ENCODE measurements around the gene PTEN.
A peak's percentile ranks its signal among the peaks of the same experiment; 100 is the strongest.
"Not testable (repeated sequence)": the region's sequence is repeated elsewhere in the genome, so short reads cannot be mapped to it uniquely, and the experiment has no call there.

Gene PTEN

DNA sequence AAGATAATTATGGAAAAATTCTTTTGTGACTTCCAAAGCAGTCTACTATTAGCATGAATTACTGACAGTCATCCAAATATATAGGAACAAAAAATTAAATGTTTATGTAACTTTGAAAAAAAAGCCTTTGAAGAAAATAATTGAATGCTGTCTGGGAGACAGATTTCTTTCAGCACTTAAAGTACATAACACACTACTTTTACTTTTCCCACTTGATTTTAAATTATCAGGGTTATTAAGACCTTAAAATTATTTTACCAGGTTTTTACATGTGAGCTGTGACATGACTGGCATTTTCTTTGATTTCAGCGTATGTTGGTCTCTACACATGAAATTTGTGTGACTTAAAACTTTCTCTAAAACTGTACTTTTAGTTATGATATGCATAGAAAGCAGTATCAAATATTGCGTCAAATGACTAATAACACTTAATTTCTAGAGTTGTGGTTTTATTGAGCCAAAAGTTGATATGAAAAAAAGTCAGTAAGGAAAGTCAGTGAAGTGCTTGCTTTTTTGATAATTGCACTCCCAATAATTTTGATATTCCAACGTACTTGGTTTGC, 3.1 kb downstream of the PTEN start:
- H3K4me1 ChIP-seq (ENCODE audit: insufficient read depth, low read length, severe bottlenecking), result peaks cover 35% of the 10 kb centered on the region
- H3K36me3 ChIP-seq (ENCODE audit: insufficient read depth, low read length), result peaks cover 59% of the 10 kb centered on the region
- no peaks in the 10 kb centered on the region for H3K9me3 ChIP-seq (ENCODE audit: low read length)
- no peak overlapping the region for H3K27ac ChIP-seq (ENCODE audit: low read depth, low read length, poor library complexity, severe bottlenecking)
- H3K9ac ChIP-seq (ENCODE audit: low read length), result peak overlapping the region; percentile 100
- peak overlapping the region; percentile 82 for H3K4me2 ChIP-seq (ENCODE audit: low read length)
- TF ChIP-seq EZH2 (IDR thresholded peaks at IDR 0.05; ENCODE audit: borderline replicate concordance, low read length), result no peak
- TF ChIP-seq, protein P1, sequence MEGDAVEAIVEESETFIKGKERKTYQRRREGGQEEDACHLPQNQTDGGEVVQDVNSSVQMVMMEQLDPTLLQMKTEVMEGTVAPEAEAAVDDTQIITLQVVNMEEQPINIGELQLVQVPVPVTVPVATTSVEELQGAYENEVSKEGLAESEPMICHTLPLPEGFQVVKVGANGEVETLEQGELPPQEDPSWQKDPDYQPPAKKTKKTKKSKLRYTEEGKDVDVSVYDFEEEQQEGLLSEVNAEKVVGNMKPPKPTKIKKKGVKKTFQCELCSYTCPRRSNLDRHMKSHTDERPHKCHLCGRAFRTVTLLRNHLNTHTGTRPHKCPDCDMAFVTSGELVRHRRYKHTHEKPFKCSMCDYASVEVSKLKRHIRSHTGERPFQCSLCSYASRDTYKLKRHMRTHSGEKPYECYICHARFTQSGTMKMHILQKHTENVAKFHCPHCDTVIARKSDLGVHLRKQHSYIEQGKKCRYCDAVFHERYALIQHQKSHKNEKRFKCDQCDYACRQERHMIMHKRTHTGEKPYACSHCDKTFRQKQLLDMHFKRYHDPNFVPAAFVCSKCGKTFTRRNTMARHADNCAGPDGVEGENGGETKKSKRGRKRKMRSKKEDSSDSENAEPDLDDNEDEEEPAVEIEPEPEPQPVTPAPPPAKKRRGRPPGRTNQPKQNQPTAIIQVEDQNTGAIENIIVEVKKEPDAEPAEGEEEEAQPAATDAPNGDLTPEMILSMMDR (IDR thresholded peaks at IDR 0.05; ENCODE audit: low read length), result no peak
- no peaks in the 10 kb centered on the region for H3F3A ChIP-seq (ENCODE audit: insufficient read depth, low read length)
- H3K4me3 ChIP-seq (ENCODE audit: low read depth, low read length, poor library complexity, severe bottlenecking), result peak overlapping the region; percentile 99
- no peaks in the 10 kb centered on the region for H4K20me1 ChIP-seq (ENCODE audit: insufficient read depth, low read length)
- peaks cover 78% of the 10 kb centered on the region for H3K79me2 ChIP-seq (ENCODE audit: insufficient read depth, low read length)
- no peaks in the 10 kb centered on the region for H3K9me2 ChIP-seq (ENCODE audit: low read depth, low read length)
- no peaks in the 10 kb centered on the region for H3K27me3 ChIP-seq (ENCODE audit: insufficient read depth, low read length)
- no peak overlapping the region for H2AFZ ChIP-seq (ENCODE audit: low read length)

- H3K4me3 ChIP-seq (ENCODE audit: low read depth, low read length, poor library complexity, severe bottlenecking), result peak overlapping the region; percentile 99
- no peaks in the 10 kb centered on the region for H3K27me3 ChIP-seq (ENCODE audit: insufficient read depth, low read length)
- peak overlapping the region; percentile 100 for H3K9ac ChIP-seq (ENCODE audit: low read length)
Measured at GRCh38 chr10:87867453-87867852, 4.0 kb downstream of the PTEN start.

DNA sequence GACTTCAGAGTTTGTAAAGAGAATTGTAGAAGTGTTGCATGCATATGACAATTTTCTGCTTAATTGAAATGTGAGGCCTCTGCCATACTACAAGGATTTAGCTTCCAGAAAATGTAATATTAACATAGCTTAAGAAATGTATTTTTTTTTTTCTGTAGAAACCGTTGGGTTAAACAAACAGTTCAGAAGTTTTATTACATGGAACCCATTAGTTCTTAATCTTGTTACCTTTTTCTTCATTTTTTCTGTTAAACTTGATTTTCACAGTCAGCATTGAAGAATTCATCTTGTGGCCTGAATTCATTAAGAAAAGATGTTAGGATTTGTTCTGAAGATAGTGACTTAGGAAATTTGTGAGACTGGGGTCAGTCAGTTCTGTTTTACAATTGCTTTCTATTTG, 4.9 kb downstream of the PTEN start:
- peak overlapping the region; percentile 100 for H3K9ac ChIP-seq (ENCODE audit: low read length)
- no peaks in the 10 kb centered on the region for H3K27me3 ChIP-seq (ENCODE audit: insufficient read depth, low read length)
- H3K27ac ChIP-seq (ENCODE audit: low read depth, low read length, poor library complexity, severe bottlenecking), result peak overlapping the region; percentile 24
- no peaks in the 10 kb centered on the region for H4K20me1 ChIP-seq (ENCODE audit: insufficient read depth, low read length)
- TF ChIP-seq, protein P1 (IDR thresholded peaks at IDR 0.05; ENCODE audit: low read length), result no peak
- no peak for TF ChIP-seq EZH2 (IDR thresholded peaks at IDR 0.05; ENCODE audit: borderline replicate concordance, low read length)
- H3K4me1 ChIP-seq (ENCODE audit: insufficient read depth, low read length, severe bottlenecking), result peaks cover 32% of the 10 kb centered on the region
- peak overlapping the region; percentile 99 for H3K4me3 ChIP-seq (ENCODE audit: low read depth, low read length, poor library complexity, severe bottlenecking)
- peaks cover 73% of the 10 kb centered on the region for H3K36me3 ChIP-seq (ENCODE audit: insufficient read depth, low read length)
- no peaks in the 10 kb centered on the region for H3F3A ChIP-seq (ENCODE audit: insufficient read depth, low read length)
- peak overlapping the region; percentile 82 for H3K4me2 ChIP-seq (ENCODE audit: low read length)
- peaks cover 91% of the 10 kb centered on the region for H3K79me2 ChIP-seq (ENCODE audit: insufficient read depth, low read length)
- H3K9me2 ChIP-seq (ENCODE audit: low read depth, low read length), result no peaks in the 10 kb centered on the region
- H3K9me3 ChIP-seq (ENCODE audit: low read length), result no peaks in the 10 kb centered on the region
- no peak overlapping the region for H2AFZ ChIP-seq (ENCODE audit: low read length)

More at GRCh38 chr10:87867453-87867852, 4.0 kb downstream of the PTEN start:
- Histone ChIP-seq H3K4me1 (ENCODE audit: insufficient read depth, low read length, severe bottlenecking) (peaks cover 31% of the 10 kb centered on the region), H3K36me3 (ENCODE audit: insufficient read depth, low read length) (peaks cover 65% of the 10 kb centered on the region), H3K4me2 (ENCODE audit: low read length) (peak overlapping the region; percentile 82), H3F3A (ENCODE audit: insufficient read depth, low read length) (no peaks in the 10 kb centered on the region), H4K20me1 (ENCODE audit: insufficient read depth, low read length) (no peaks in the 10 kb centered on the region), H2AFZ (ENCODE audit: low read length) (no peak overlapping the region), H3K79me2 (ENCODE audit: insufficient read depth, low read length) (peaks cover 87% of the 10 kb centered on the region), H3K9me2 (ENCODE audit: low read depth, low read length) (no peaks in the 10 kb centered on the region), H3K27ac (ENCODE audit: low read depth, low read length, poor library complexity, severe bottlenecking) (no peak overlapping the region), H3K9me3 (ENCODE audit: low read length) (no peaks in the 10 kb centered on the region)
- TF ChIP-seq EZH2 (IDR thresholded peaks at IDR 0.05; ENCODE audit: borderline replicate concordance, low read length), result no peak
- TF ChIP-seq, protein P1 (IDR thresholded peaks at IDR 0.05; ENCODE audit: low read length), result no peak

DNA sequence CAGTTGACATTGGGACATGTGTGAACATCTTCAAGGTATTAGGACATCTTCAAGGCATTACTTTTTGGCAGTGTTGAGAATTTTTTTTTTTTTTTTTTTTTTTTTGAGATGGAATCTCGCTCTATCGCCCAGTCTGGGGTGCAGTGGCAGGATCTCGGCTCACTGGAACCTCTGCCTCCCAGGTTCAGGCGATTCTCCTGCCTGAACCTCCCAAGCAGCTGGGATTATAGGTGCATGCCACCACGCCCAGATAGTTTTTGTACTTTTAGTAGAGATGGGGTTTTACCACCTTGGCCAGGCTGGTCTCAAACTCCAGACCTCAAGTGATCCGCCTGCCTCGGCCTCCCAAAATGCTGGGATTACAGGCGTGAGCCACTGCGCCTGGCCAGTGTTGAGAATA, 5.7 kb downstream of the PTEN start:
- not testable (repeated sequence) for H3K27ac ChIP-seq (ENCODE audit: low read depth, low read length, poor library complexity, severe bottlenecking); H2AFZ ChIP-seq (ENCODE audit: low read length); H4K20me1 ChIP-seq (ENCODE audit: insufficient read depth, low read length); H3F3A ChIP-seq (ENCODE audit: insufficient read depth, low read length); H3K27me3 ChIP-seq (ENCODE audit: insufficient read depth, low read length); H3K9me3 ChIP-seq (ENCODE audit: low read length); H3K9ac ChIP-seq (ENCODE audit: low read length); H3K9me2 ChIP-seq (ENCODE audit: low read depth, low read length)
- H3K79me2 ChIP-seq (ENCODE audit: insufficient read depth, low read length), result peaks cover 100% of the 10 kb centered on the region
- H3K4me3 ChIP-seq (ENCODE audit: low read depth, low read length, poor library complexity, severe bottlenecking), result peak overlapping the region; percentile 99
- peaks cover 79% of the 10 kb centered on the region for H3K36me3 ChIP-seq (ENCODE audit: insufficient read depth, low read length)
- peak overlapping the region; percentile 82 for H3K4me2 ChIP-seq (ENCODE audit: low read length)
- H3K4me1 ChIP-seq (ENCODE audit: insufficient read depth, low read length, severe bottlenecking), result peaks cover 37% of the 10 kb centered on the region

Data from OCI-LY1 (cell line).